ENCODE results near the gene PSMA6.
"Not testable (repeated sequence)": the region's sequence is repeated elsewhere in the genome, so short reads cannot be mapped to it uniquely, and the experiment has no call there.

Gene PSMA6

DNA sequence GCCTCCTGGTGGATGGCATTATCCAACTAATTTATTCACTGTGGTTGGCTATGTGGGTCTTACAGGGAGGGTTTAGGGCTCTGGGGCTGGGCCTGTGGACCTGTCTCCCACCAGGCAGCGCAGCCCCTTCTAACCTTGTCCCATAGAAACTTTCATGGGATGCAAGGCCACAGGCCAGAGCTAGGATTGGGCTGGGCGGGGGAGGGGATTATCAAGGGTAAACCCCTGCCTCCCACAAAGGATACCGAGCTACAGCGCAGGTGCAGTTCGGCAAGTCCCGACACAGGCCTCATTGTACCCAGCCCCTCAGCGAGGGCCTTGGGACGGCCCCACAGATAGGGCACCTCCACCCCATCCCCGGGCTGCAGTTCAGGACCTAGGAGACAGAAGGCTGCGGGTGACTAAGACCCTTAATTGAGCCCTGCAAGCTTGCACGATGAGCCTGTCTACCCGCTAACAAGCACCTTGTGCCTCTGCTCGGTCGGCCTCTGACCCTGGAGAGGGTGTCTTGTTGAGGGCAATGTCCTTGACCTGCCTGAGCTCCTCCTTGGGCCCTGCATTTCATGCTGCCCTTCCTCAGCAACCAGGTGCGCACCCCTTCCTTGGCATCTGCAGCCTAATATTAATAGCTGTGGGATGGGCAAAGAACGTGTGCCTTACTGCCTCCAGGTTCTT is 46.7 kb downstream of the PSMA6 start:
- Mint-ChIP-seq H3K36me3 (ENCODE audit: low read depth) (no peaks in the 10 kb centered on the region), H3K4me1 (ENCODE audit: low read depth) (peaks cover 15% of the 10 kb centered on the region), H3K27ac (no peak overlapping the region), H3K9me3 (no peaks in the 10 kb centered on the region), H3K27me3 (ENCODE audit: low read depth) (no peaks in the 10 kb centered on the region), H3K4me3 (no peak overlapping the region)
- DNase-seq (ENCODE audit: low spot score), result no peak

DNA sequence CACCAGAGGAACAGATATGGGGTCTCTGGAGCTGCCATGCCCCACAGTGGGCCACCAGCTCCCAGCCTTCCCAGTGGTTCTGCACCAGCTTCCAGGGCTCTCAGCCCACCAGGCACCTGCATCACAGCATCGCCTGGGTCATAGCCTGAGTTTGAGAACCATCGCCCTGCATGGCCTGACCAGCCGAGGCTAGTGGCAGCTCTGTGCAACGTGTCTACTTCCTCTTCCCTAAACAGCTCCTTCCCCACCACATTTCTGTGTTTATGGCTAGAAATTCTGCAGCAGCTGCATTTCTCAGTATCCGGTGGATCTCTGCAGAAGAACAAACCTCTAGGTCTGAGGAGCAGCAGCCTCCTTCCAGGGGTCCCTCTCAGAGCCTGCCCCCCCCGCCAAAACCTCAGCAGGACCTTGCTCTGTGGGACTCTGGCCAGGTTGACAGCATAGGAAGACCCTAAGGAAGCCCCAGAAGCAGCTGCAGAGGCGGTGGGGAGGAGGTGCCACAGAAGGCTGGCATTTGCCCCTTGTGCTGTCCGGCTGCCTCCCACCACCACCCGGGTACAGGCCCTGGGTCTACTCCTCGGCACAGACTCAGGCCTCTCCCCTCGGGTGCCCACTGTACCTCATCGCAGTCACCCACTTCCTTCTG is 47.7 kb downstream of the PSMA6 start:
- Mint-ChIP-seq H3K36me3 (ENCODE audit: low read depth) (no peaks in the 10 kb centered on the region), H3K27me3 (ENCODE audit: low read depth) (no peaks in the 10 kb centered on the region), H3K9me3 (no peaks in the 10 kb centered on the region), H3K27ac (no peak overlapping the region), H3K4me1 (ENCODE audit: low read depth) (peaks cover 11% of the 10 kb centered on the region), H3K4me3 (no peak overlapping the region)
- DNase-seq (ENCODE audit: low spot score), result no peak

DNA sequence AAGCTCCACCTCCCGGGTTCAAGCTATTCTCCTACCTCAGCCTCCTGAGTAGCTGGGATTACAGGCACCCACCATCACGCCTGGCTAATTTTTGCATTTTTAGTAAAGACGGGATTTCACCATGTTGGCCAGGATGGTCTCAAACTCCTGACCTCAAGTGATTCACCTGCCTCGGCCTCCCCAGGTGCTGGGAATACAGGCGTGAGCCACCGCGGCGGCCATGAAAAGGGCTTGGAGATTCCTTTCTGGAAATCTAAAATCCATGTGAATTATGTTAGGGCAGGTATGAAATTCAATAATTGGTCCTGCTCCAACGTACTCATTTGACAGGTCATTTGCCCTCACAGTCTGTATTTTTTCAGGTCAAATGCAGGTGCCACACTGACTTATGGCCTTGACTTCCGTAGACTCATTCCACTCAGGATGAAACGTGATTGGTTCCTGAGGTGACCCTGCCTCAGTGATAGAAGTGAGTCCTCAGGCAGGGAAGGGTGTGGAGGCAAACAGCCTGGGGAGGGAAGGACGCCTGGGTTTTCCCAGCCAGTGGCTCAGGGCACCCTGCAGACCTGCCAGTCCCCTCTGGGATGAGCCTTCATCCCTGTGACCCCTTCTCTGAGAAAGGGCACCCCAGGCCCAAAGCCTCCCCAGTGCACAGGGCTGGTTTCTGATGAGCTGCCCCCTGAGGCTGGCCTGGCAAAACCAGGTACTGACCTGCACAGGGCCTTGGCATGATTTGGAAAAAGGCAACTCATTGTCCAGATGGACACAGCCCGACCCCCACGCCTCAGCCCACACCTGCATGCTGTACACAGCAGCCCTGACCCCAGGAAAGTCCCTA is 48.7 kb downstream of the PSMA6 start:
- H3K4me1 Mint-ChIP-seq (ENCODE audit: low read depth), result peaks cover 11% of the 10 kb centered on the region
- H3K27ac Mint-ChIP-seq, result no peak overlapping the region
- H3K4me3 Mint-ChIP-seq, result no peak overlapping the region
- DNase-seq (ENCODE audit: low spot score), result no peak
- no peaks in the 10 kb centered on the region for H3K36me3 Mint-ChIP-seq (ENCODE audit: low read depth)
- no peaks in the 10 kb centered on the region for H3K9me3 Mint-ChIP-seq
- H3K27me3 Mint-ChIP-seq (ENCODE audit: low read depth), result no peaks in the 10 kb centered on the region

DNA sequence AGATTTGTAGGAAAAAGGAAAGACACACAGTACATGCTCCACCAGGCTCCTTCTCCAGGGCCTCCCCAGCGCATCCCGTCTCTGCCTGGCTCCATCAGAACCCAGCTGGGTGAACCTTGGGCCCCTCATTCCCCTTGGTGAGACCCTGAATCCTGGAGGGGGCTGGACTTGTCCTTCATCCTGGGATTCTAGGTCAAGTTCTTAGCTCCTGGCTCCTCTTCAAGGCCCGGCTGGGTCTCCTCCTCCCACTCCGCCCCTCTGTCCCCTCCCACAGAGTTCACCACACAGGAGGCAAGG is 49.2 kb downstream of the PSMA6 start:
- H3K27me3 Mint-ChIP-seq (ENCODE audit: low read depth), result no peaks in the 10 kb centered on the region
- no peak overlapping the region for H3K4me3 Mint-ChIP-seq
- no peaks in the 10 kb centered on the region for H3K36me3 Mint-ChIP-seq (ENCODE audit: low read depth)
- no peaks in the 10 kb centered on the region for H3K9me3 Mint-ChIP-seq
- peaks cover 11% of the 10 kb centered on the region for H3K4me1 Mint-ChIP-seq (ENCODE audit: low read depth)
- H3K27ac Mint-ChIP-seq, result no peak overlapping the region
- DNase-seq (ENCODE audit: low spot score), result no peak

DNA sequence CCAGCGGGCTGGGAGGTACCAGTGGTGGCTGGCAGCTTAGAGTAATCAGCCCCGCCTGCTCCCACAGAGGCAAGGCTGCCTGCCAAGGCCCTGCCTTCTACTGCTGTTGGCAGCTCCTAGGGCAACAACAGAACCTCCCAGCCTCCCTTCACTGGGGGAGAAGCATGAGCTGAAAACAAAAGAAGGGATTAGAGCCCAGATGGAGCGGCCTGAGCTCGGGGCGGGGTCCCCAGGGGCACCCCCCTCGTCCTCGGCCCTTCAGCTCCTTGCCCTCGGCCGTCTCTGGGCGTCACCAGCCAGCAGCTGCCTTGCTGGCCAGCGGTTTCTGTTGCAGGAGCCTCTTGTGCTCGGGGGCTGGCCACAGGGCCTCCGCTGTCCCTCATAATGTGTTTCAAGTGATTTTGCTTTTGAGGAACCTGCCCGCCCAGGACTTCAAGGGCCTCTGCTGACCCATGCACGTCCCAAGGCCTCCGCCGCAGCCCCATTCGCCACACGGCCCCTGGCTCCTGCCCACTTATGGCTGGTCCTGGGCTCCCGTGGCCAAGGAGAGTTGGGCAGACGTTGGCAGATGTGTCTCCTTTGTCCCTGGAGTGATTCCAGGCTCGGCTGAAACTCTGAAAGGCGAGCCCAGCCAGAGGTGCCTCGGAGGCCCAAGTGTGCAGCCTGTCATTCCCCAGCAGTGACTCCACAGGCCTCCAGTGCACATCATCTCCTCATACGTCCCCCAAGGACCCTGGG is 49.7 kb downstream of the PSMA6 start:
- Mint-ChIP-seq H3K4me3 (no peak overlapping the region), H3K4me1 (ENCODE audit: low read depth) (peaks cover 11% of the 10 kb centered on the region), H3K36me3 (ENCODE audit: low read depth) (no peaks in the 10 kb centered on the region), H3K27me3 (ENCODE audit: low read depth) (no peaks in the 10 kb centered on the region), H3K9me3 (no peaks in the 10 kb centered on the region), H3K27ac (no peak overlapping the region)
- DNase-seq (ENCODE audit: low spot score), result no peak

DNA sequence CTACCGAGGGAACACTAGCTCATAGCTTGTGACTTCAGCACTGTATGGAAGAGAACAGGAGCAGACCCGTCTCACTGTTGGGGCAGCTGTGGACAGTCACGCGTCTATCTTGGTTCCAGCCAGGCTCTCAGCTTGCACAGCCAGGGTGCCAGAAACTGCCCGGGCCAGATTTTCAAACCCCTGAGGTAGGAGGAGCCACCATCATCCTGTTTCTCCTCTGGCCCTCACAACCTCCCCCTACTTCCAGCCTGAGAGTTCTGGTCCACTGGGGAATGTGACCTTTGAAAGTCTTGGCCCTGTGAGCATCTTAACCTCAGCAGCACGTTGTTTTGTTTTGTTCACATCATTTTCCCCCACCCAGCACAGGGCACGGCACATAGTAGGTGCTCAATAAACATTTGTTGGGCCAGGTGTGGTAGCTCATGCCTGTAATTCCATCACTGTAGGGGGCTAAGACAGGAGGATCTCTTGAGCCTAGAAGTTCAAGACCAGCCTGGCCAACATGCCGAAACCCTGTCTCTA is 50.4 kb downstream of the PSMA6 start:
- Mint-ChIP-seq H3K27ac (peak overlapping the region; percentile 17), H3K36me3 (ENCODE audit: low read depth) (no peaks in the 10 kb centered on the region), H3K4me1 (ENCODE audit: low read depth) (peaks cover 11% of the 10 kb centered on the region), H3K9me3 (no peaks in the 10 kb centered on the region), H3K27me3 (ENCODE audit: low read depth) (no peaks in the 10 kb centered on the region), H3K4me3 (no peak overlapping the region)
- no peak for DNase-seq (ENCODE audit: low spot score)

DNA sequence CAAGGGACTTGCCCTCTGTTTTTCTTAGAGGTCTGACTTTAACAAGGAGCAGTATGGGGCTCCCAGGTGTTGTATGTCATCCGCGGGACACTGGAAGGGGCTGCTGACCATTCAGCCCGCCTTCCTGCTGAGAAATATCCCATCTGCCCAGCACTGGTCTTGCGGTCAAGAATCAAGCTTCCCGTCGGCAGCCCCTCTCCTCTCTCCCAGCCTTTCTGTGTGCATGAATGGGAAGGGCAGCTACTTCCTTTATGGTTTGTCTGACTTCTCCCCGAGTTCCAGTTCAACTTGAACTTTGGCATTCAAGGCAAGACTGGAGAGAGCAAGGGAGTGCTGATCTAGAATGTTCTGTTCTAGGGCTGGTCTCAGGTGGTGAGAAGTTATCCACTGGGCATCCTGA is 51.5 kb downstream of the PSMA6 start:
- H3K36me3 Mint-ChIP-seq (ENCODE audit: low read depth), result no peaks in the 10 kb centered on the region
- DNase-seq (ENCODE audit: low spot score), result no peak
- H3K27me3 Mint-ChIP-seq (ENCODE audit: low read depth), result no peaks in the 10 kb centered on the region
- H3K27ac Mint-ChIP-seq, result no peak overlapping the region
- no peaks in the 10 kb centered on the region for H3K9me3 Mint-ChIP-seq
- H3K4me3 Mint-ChIP-seq, result no peak overlapping the region
- H3K4me1 Mint-ChIP-seq (ENCODE audit: low read depth), result peaks cover 11% of the 10 kb centered on the region

DNA sequence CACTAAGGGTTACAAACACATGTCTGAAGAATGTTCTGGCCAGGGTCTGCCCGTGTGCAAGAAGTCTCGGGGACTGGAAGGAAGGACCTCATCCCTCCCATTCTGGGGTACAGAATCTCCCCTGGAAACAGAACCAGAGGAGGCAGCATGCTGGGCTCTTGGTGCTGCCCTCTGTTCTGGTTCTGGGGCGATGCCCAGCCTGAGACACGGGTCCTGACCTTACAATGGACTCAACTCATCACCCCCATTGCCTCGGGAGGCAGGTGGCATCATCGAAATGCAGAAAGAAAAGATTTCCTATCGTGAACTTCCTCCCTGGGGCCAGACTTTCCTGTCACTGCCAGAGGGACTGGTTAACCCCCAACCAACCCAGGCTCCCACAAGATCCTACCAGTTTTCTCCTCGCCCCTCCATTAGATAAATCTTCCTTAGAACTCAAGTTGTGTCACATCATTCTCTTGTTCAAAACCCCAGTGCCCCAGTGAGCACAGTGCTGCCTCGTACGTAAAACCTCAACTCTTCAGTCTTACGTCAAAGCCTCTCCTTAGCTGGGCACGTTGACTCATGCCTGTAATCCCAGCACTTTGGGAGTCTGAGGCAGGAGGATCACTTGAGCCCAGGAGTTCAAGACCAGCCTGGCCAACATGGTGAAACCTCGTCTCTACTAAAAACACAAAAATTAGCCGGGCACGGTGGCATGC is 52.1 kb downstream of the PSMA6 start:
- H3K9me3 Mint-ChIP-seq, result no peaks in the 10 kb centered on the region
- H3K4me3 Mint-ChIP-seq, result no peak overlapping the region
- peaks cover 10% of the 10 kb centered on the region for H3K4me1 Mint-ChIP-seq (ENCODE audit: low read depth)
- H3K36me3 Mint-ChIP-seq (ENCODE audit: low read depth), result no peaks in the 10 kb centered on the region
- H3K27ac Mint-ChIP-seq, result no peak overlapping the region
- no peaks in the 10 kb centered on the region for H3K27me3 Mint-ChIP-seq (ENCODE audit: low read depth)
- no peak for DNase-seq (ENCODE audit: low spot score)

DNA sequence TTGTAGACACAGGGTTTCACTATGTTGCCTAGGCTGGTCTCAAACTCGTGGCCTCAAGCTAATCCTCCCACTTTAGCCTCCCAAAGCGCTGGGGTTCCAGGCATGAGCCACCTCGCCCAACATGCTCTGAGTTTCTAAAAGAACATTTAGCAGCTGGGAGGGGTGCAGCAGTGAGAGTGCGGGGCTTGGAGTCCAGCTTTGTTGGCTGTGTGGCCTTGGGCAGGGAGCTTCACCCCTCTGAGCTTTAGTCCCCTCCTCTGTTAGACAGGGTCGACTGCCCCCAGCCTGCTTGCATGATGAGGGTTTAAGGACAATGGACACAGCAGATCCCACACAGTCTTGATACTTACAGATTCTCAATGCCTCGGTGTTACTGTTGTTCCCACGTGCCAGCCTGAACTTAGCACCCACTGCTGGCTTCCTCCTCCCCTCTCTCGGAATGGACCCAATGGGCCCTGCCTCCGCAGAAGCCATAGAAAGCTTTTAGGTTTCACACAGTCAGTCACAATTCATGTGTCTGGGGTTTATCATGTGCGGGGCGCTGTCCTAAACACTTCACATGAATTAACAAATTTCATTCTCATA is 54.6 kb downstream of the PSMA6 start:
- H3K4me3 Mint-ChIP-seq, result no peak overlapping the region
- H3K27ac Mint-ChIP-seq, result no peak overlapping the region
- no peak for DNase-seq (ENCODE audit: low spot score)
- no peaks in the 10 kb centered on the region for H3K36me3 Mint-ChIP-seq (ENCODE audit: low read depth)
- no peaks in the 10 kb centered on the region for H3K9me3 Mint-ChIP-seq
- H3K4me1 Mint-ChIP-seq (ENCODE audit: low read depth), result peaks cover 5% of the 10 kb centered on the region
- no peaks in the 10 kb centered on the region for H3K27me3 Mint-ChIP-seq (ENCODE audit: low read depth)

DNA sequence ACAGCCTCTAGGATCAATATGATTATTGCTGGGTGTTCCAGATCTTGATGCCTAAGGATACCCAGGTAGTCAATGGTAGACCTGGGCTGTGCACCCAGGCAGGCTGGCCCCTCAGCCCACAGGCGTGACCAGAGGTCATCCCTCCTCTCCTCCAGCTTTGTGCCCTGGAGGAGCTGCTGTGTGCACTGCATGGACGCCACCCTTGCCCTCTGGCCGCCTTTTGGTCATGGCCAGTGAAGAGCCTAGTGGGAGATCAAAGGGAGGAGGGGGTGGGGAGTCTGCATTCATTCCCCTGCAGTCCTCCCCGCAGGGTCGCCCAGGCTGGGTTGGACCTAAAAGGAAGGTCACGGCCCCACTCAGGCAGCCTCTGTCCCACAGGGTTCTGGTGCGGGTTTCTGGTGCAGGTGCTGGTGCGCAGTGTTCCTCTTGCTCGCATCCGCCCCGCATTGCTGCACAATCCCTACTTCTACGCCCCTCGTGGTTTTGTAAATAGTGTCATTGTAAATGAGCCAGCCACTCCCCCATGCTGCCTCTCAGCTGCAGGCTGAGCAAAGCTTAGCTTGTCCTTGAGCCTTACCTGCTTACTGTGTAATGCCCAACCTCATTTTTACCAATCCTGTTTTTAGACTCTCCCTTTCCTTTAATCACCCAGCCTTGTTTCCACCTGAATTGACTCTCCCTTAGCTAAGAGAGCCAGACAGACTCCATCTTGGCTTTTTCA is 55.3 kb downstream of the PSMA6 start:
- Mint-ChIP-seq H3K27ac (no peak overlapping the region), H3K4me1 (ENCODE audit: low read depth) (peaks cover 8% of the 10 kb centered on the region), H3K27me3 (ENCODE audit: low read depth) (no peaks in the 10 kb centered on the region), H3K9me3 (no peaks in the 10 kb centered on the region), H3K36me3 (ENCODE audit: low read depth) (no peaks in the 10 kb centered on the region), H3K4me3 (no peak overlapping the region)
- DNase-seq (ENCODE audit: low spot score), result no peak

DNA sequence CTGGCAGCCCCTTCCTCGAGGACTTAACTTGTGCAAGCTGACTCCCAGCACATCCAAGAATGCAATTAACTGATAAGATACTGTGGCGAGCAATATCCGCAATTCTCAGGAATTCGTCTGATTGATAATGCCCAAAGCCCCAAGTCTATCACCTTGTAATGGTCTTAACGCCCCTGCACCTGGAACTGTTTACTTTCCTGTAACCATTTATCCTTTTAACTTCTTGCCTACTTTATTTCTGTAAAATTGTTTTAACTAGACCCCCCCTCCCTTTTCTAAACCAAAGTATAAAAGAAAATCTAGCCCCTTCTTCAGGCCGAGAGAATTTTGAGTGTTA is 55.8 kb downstream of the PSMA6 start:
- H3K27me3 Mint-ChIP-seq (ENCODE audit: low read depth); DNase-seq (ENCODE audit: low spot score); H3K9me3 Mint-ChIP-seq; H3K36me3 Mint-ChIP-seq (ENCODE audit: low read depth); H3K27ac Mint-ChIP-seq; H3K4me3 Mint-ChIP-seq; H3K4me1 Mint-ChIP-seq (ENCODE audit: low read depth): not testable (repeated sequence)

DNA sequence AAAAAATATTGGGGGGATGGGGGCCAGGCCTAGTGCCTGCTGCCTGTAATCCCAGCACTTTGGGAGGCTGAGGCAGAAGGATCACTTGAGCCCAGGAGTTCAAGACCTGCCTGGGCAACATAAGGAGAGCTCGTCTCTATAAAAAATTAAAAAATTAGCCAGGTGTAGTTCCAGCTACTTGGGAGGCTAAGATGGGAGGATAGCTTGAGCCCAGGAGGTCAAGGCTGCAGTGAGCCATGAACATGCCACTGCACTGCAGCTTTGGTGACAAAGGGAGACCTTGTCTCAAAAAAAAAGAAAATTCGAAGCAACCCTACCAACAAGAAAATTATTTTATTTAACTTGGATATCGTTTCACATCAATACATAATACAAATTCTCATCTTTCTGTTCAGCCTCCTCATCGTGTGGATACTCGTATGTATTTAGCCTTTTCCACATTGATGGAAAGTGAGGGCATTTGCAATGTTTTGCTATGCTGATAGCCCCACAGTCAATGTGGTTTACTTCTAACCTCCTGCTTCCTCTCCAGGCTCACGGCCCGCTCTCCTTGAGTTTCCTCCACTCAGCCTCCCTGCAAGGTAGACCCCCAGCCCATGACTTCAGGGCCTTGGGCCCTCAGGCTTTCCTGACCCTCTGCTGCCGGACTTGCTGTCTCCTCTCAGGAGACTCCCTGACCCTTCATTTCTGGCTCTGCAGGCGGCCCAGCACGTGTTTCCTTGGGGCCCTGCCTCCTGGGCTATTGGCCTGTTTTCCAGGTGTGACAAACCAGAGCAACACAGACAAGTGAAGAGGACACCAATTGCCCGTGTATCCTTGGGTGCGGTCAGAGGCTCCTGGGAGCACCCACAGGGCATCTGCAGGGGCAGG is 57.5 kb downstream of the PSMA6 start:
- H3K27ac Mint-ChIP-seq, result no peak overlapping the region
- no peak overlapping the region for H3K4me3 Mint-ChIP-seq

More for the DNA sequence above, 57.5 kb downstream of the PSMA6 start:
- Mint-ChIP-seq H3K27me3 (ENCODE audit: low read depth) (no peaks in the 10 kb centered on the region), H3K36me3 (ENCODE audit: low read depth) (no peaks in the 10 kb centered on the region), H3K4me1 (ENCODE audit: low read depth) (peaks cover 11% of the 10 kb centered on the region), H3K9me3 (no peaks in the 10 kb centered on the region)
- no peak for DNase-seq (ENCODE audit: low spot score)
